ENCODE measurements around the gene KIF2A. TPM values are rescaled to one million over a fixed set of nuclear protein-coding genes. Genes with fewer than 3 reads are reported as not detected.

The KIF2A gene
- total RNA-seq, 5 donors from 2014 or later (not counting 1 experiment from before 2014, with no cell fraction given): 99.8 to 122 (median 107) TPM

- no peak overlapping the region for H3K27ac ChIP-seq (ENCODE audit: low read length)
- no peaks in the 10 kb centered on the region for H3K9me3 ChIP-seq
- POLR2A ChIA-PET: interaction anchor here (0.6 to 0.8 kb wide), 3 partner anchors 9 to 191 kb away, joined by 3 to 4 read pairs (median 3); no protein-coding TSS in a partner anchor
- H3K36me3 Mint-ChIP-seq: peaks cover 41% of the 10 kb centered on the region
- H3K4me1 ChIP-seq (ENCODE audit: control insufficient read depth in 1 of 2, extremely low read depth in 1 of 2, insufficient read depth in 2 of 2, low read length in 2 of 2): no peaks in the 10 kb centered on the region
- H3K27me3 Mint-ChIP-seq: no peaks in the 10 kb centered on the region
- ATAC-seq (replicated peaks in 1 of 4) (no peak), DNase-seq (no peak)
- H3K4me3 ChIP-seq (ENCODE audit: control insufficient read depth in 1 of 2, extremely low read depth in 1 of 2, low read length in 1 of 2): no peak overlapping the region
- CTCF ChIA-PET: interaction anchor here in 1 of 2 donors (0.7 kb wide), 1 partner anchor 207 kb away, joined by 5 read pairs; no protein-coding TSS in a partner anchor
- H3K9me3 Mint-ChIP-seq: no peaks in the 10 kb centered on the region
- WGBS (ENCODE audit: insufficient coverage): 92% methylated on average over 2 of the region's 4 CpGs
- no peaks in the 10 kb centered on the region for H3K4me1 Mint-ChIP-seq
- no peaks in the 10 kb centered on the region for H3K27me3 ChIP-seq (replicated peaks in 1 of 2; ENCODE audit: control insufficient read depth in 2 of 2, extremely low read depth in 1 of 2, insufficient read depth in 2 of 2, low read length in 1 of 2)
- peaks cover 0 to 88% of the 10 kb centered on the region in 2 donors for H3K36me3 ChIP-seq (ENCODE audit: control insufficient read depth in 2 of 2, extremely low read depth in 1 of 2, insufficient read depth in 1 of 2, low read length in 1 of 2)
- H3K4me3 Mint-ChIP-seq: no peak overlapping the region
- H3K27ac Mint-ChIP-seq: no peak overlapping the region
Measured at GRCh38 chr5:62385131-62385530, 79.1 kb downstream of the KIF2A start.

GRCh38 chr5:62385816-62386400, 79.9 kb downstream of the KIF2A start:
- peaks cover 39% of the 10 kb centered on the region for H3K36me3 Mint-ChIP-seq
- POLR2A ChIA-PET: no interaction called here

GRCh38 chr5:62386824-62387223, 80.8 kb downstream of the KIF2A start:
- DNase-seq: no peak
- ChIA-PET POLR2A (interaction anchor here in 1 of 2 donors (0.5 kb wide), 1 partner anchor 257 kb away, joined by 3 read pairs; no protein-coding TSS in a partner anchor), CTCF (interaction anchor here (0.6 to 0.9 kb wide), 2 partner anchors 30 to 46 kb away, joined by 3 to 6 read pairs; no protein-coding TSS in a partner anchor)
- H3K9me3 ChIP-seq: no peaks in the 10 kb centered on the region
- peaks cover 0 to 82% of the 10 kb centered on the region in 2 donors for H3K36me3 ChIP-seq (ENCODE audit: control insufficient read depth in 2 of 2, extremely low read depth in 1 of 2, insufficient read depth in 1 of 2, low read length in 1 of 2)
- H3K4me1 Mint-ChIP-seq: peaks cover 0 to 8% (median 6%) of the 10 kb centered on the region in 3 donors
- H3K4me3 ChIP-seq (ENCODE audit: control insufficient read depth in 1 of 2, extremely low read depth in 1 of 2, low read length in 1 of 2): no peak overlapping the region
- H3K4me3 Mint-ChIP-seq: no peak overlapping the region
- H3K27me3 Mint-ChIP-seq: no peaks in the 10 kb centered on the region
- H3K27ac ChIP-seq (ENCODE audit: low read length): no peak overlapping the region
- no peaks in the 10 kb centered on the region for H3K27me3 ChIP-seq (replicated peaks in 1 of 2; ENCODE audit: control insufficient read depth in 2 of 2, extremely low read depth in 1 of 2, insufficient read depth in 2 of 2, low read length in 1 of 2)
- peaks cover 38% of the 10 kb centered on the region for H3K36me3 Mint-ChIP-seq
- H3K27ac Mint-ChIP-seq: peak overlapping the region; percentile 45 to 69
- no peaks in the 10 kb centered on the region for H3K9me3 Mint-ChIP-seq
- ATAC-seq (replicated peaks in 1 of 4): no peak
- no peaks in the 10 kb centered on the region for H3K4me1 ChIP-seq (ENCODE audit: control insufficient read depth in 1 of 2, extremely low read depth in 1 of 2, insufficient read depth in 2 of 2, low read length in 2 of 2)

More at GRCh38 chr5:62385816-62386400, 79.9 kb downstream of the KIF2A start:
- Histone ChIP-seq H3K4me3 (ENCODE audit: control insufficient read depth in 1 of 2, extremely low read depth in 1 of 2, low read length in 1 of 2) (no peak overlapping the region), H3K36me3 (ENCODE audit: control insufficient read depth in 2 of 2, extremely low read depth in 1 of 2, insufficient read depth in 1 of 2, low read length in 1 of 2) (peaks cover 0 to 87% of the 10 kb centered on the region in 2 donors), H3K27ac (ENCODE audit: low read length) (no peak overlapping the region), H3K4me1 (ENCODE audit: control insufficient read depth in 1 of 2, extremely low read depth in 1 of 2, insufficient read depth in 2 of 2, low read length in 2 of 2) (no peaks in the 10 kb centered on the region), H3K9me3 (no peaks in the 10 kb centered on the region), H3K27me3 (replicated peaks in 1 of 2; ENCODE audit: control insufficient read depth in 2 of 2, extremely low read depth in 1 of 2, insufficient read depth in 2 of 2, low read length in 1 of 2) (no peaks in the 10 kb centered on the region)
- H3K9me3 Mint-ChIP-seq: no peaks in the 10 kb centered on the region
- ATAC-seq (replicated peaks in 1 of 4) (no peak), DNase-seq (no peak)
- H3K27me3 Mint-ChIP-seq: no peaks in the 10 kb centered on the region
- CTCF ChIA-PET: no interaction called here
- no peak overlapping the region for H3K27ac Mint-ChIP-seq
- H3K4me1 Mint-ChIP-seq: peaks cover 0 to 4% (median 2%) of the 10 kb centered on the region in 3 donors
- WGBS (ENCODE audit: insufficient coverage): no CpG with 5 or more reads among the region's 2 CpGs
- no peak overlapping the region for H3K4me3 Mint-ChIP-seq

- DNase-seq (no peak), ATAC-seq (replicated peaks in 1 of 4) (no peak)
- H3K4me3 ChIP-seq (ENCODE audit: control insufficient read depth in 1 of 2, extremely low read depth in 1 of 2, low read length in 1 of 2): no peak overlapping the region
- peaks cover 0 to 33% (median 26%) of the 10 kb centered on the region in 3 donors for H3K4me1 Mint-ChIP-seq
- H3K27me3 ChIP-seq (replicated peaks in 1 of 2; ENCODE audit: control insufficient read depth in 2 of 2, extremely low read depth in 1 of 2, insufficient read depth in 2 of 2, low read length in 1 of 2): no peaks in the 10 kb centered on the region
- H3K4me1 ChIP-seq (ENCODE audit: control insufficient read depth in 1 of 2, extremely low read depth in 1 of 2, insufficient read depth in 2 of 2, low read length in 2 of 2): no peaks in the 10 kb centered on the region
- H3K27ac Mint-ChIP-seq: peak overlapping the region in 1 of 2 donors; percentile 81
- no peak overlapping the region for H3K4me3 Mint-ChIP-seq
- peaks cover 3 to 64% of the 10 kb centered on the region in 2 donors for H3K36me3 ChIP-seq (ENCODE audit: control insufficient read depth in 2 of 2, extremely low read depth in 1 of 2, insufficient read depth in 1 of 2, low read length in 1 of 2)
- no peaks in the 10 kb centered on the region for H3K27me3 Mint-ChIP-seq
- WGBS (ENCODE audit: insufficient coverage): no CpG with 5 or more reads among the region's 5 CpGs
- ChIA-PET CTCF (no interaction called here), POLR2A (interaction anchor here (0.7 to 1.3 kb wide), 3 partner anchors 9 to 53 kb away, joined by 5 to 6 read pairs (median 6); partner anchors contain the start of gene DIMT1 (in 1 of the 2))
- H3K9me3 ChIP-seq: no peaks in the 10 kb centered on the region
- peaks cover 39% of the 10 kb centered on the region for H3K36me3 Mint-ChIP-seq
- H3K9me3 Mint-ChIP-seq: no peaks in the 10 kb centered on the region
- no peak overlapping the region for H3K27ac ChIP-seq (ENCODE audit: low read length)
Measured at GRCh38 chr5:62395210-62395950, 89.4 kb downstream of the KIF2A start.

GRCh38 chr5:62403411-62404250, 97.6 kb downstream of the KIF2A start, which contains the start of gene DIMT1:
Gene DIMT1, minus strand, starts transcription at chr5:62403905. Its CDS starts 133 bp downstream, at chr5:62403772.
- peaks cover 14% of the 10 kb centered on the region for H3K36me3 Mint-ChIP-seq
- peak; percentile 97 to 99 (median 98) for ATAC-seq (replicated peaks in 1 of 4)

More at GRCh38 chr5:62403411-62404250, 97.6 kb downstream of the KIF2A start, which contains the start of gene DIMT1:
- Mint-ChIP-seq H3K4me3 (peak within 1 kb of the TSS; percentile 92 to 97 (median 96)), H3K27me3 (no peaks in the 10 kb centered on the region), H3K4me1 (peaks cover 27 to 33% (median 28%) of the 10 kb centered on the region in 3 donors), H3K9me3 (no peaks in the 10 kb centered on the region), H3K27ac (peak within 1 kb of the TSS; percentile 88 to 89)
- H3K36me3 ChIP-seq (ENCODE audit: control insufficient read depth in 2 of 2, extremely low read depth in 1 of 2, insufficient read depth in 1 of 2, low read length in 1 of 2): peaks cover 0 to 11% of the 10 kb centered on the region in 2 donors
- H3K4me1 ChIP-seq (ENCODE audit: control insufficient read depth in 1 of 2, extremely low read depth in 1 of 2, insufficient read depth in 2 of 2, low read length in 2 of 2): peaks cover 4 to 14% of the 10 kb centered on the region in 2 experiments
- no peaks in the 10 kb centered on the region for H3K27me3 ChIP-seq (replicated peaks in 1 of 2; ENCODE audit: control insufficient read depth in 2 of 2, extremely low read depth in 1 of 2, insufficient read depth in 2 of 2, low read length in 1 of 2)
- WGBS (ENCODE audit: insufficient coverage): under 1% methylated on average over 66 of the region's 66 CpGs
- H3K27ac ChIP-seq (ENCODE audit: low read length): peak within 1 kb of the TSS; percentile 86
- ChIA-PET POLR2A (interaction anchor here (0.5 to 3.8 kb wide), 14 partner anchors 9 to 1072 kb away, joined by 3 to 70 read pairs (median 5); partner anchors contain the start of genes IPO11 (in 2 of the 2) and KIF2A (in 1 of the 2)), CTCF (interaction anchor here (0.7 to 2.7 kb wide), 13 partner anchors 9 to 1709 kb away, joined by 3 to 21 read pairs (median 4); partner anchors contain the start of genes IPO11 (in 1 of the 2), KIF2A (in 1 of the 2) and LRRC70 (in 1 of the 2))
- no peaks in the 10 kb centered on the region for H3K9me3 ChIP-seq
- peak; percentile 76 to 95 (median 90) for DNase-seq
- H3K4me3 ChIP-seq (ENCODE audit: control insufficient read depth in 1 of 2, extremely low read depth in 1 of 2, low read length in 1 of 2): peak within 1 kb of the TSS; percentile 80 to 92

All from T-cell (primary cell).